ENCODE measurements around the gene CTDSPL.
A peak's percentile ranks its signal among the peaks of the same experiment; 100 is the strongest.

The CTDSPL gene

GRCh38 chr3:38017445-38018295 lies 156.0 kb downstream of the CTDSPL start:
- in situ Hi-C loops (cut with HindIII; ENCODE audit: low pct_ligation_motif_present, low pct_unique_long_range_greater_than_20kb, low sequenced_read_pairs) = no loop called here
- DNase-seq = no peak

- DNase-seq = no peak
- in situ Hi-C loops (cut with HindIII; ENCODE audit: low pct_ligation_motif_present, low pct_unique_long_range_greater_than_20kb, low sequenced_read_pairs) = no loop called here
Observed at GRCh38 chr3:38018296-38019266, 156.9 kb downstream of the CTDSPL start.

DNA sequence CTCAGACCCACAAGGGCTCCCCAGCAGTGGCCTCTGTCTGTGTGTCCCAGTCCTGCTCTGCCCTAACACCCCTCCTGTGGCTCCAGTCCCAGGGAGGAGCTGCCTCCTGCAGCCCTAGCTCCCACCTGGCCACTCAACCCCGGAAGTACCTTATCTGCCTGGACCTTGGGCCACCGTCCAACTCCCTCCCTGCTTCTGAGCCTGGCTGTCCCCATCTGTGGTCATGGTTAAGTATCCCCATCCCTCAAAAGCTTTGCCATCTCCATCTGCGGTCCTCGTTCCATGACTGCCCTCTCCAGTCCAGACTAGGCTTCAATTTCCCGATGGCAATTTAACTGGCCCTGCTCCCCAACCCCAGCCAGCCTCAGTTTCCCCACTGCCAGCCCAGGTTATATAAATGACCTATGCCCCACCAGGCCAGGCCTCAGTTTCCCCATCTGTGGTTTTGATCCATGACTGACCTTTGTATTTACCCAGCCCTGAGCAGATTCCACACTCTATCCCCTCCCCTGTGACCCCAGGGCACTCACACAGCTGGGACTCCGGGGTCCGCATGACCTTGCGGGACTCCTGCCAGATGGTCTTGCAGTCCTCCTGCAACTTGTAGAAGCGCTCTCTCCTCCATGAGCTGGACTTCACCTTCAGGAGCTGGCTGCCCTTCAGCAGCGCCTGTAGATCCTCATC lies 158.1 kb downstream of the CTDSPL start:
- DNase-seq = no peak
- in situ Hi-C loops (cut with HindIII; ENCODE audit: low pct_ligation_motif_present, low pct_unique_long_range_greater_than_20kb, low sequenced_read_pairs) = no loop called here

DNA sequence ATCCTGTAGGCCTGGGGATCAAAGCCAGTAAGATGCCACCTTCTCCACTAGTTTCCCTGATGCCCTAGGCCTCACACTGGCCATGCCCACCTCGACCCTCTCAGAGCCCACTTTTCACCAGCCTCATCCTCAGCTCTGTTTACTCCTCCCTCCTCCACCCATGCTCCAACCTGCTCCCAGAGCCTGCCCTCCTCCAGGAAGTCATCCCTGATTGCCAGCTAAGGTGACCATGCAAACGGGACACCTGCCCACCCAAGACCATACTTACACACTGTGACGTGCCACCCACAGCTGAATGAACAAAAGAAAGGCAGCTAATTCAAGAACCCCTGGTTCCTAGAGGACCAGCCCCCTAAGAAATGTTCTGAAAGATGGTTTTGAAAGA lies 158.7 kb downstream of the CTDSPL start:
- in situ Hi-C loops (cut with HindIII; ENCODE audit: low pct_ligation_motif_present, low pct_unique_long_range_greater_than_20kb, low sequenced_read_pairs) = no loop called here
- no peak for DNase-seq

DNA sequence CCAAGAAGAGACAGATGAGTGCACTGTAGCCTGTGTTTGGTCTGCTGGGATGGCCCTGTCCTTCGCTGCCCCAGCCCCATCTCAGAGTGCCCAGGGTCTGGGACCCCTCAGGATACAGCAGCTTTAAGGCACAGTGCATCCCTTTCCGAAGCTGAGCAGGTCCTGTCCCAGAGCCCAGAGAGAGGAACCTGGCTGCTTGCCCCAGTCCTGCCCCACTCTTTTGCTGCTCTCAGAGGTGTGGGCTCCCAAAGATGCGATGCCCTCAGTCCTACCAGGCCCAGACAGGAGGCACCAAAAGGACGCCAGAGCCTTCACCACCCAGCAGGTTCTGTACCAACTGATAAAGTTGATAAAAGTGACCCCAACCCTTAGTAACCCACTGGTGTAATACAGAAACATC lies 159.5 kb downstream of the CTDSPL start:
- in situ Hi-C loops (cut with HindIII; ENCODE audit: low pct_ligation_motif_present, low pct_unique_long_range_greater_than_20kb, low sequenced_read_pairs) = no loop called here

DNA sequence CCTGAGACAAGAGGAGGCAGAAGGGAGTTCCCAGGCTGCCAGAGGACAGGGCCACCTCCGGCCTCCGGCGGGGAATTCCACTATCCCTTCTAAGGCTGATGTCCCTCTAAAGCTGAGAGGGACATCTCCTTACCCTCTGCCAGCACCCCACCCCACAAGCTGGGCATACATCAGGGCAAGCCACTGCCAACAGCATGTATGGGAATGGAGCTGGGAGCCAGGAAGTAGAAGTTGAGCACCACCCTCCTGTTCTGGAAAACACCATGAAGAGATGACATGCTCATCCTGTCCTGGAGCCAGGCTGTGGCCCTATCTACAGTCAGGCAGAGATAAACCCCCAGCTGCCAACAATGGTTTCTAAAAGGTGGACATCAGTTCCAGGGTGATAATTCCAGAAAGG lies 160.6 kb downstream of the CTDSPL start:
- in situ Hi-C loops (cut with HindIII; ENCODE audit: low pct_ligation_motif_present, low pct_unique_long_range_greater_than_20kb, low sequenced_read_pairs) = no loop called here
- DNase-seq = no peak

More for the DNA sequence above, 159.5 kb downstream of the CTDSPL start:
- no peak for DNase-seq

DNA sequence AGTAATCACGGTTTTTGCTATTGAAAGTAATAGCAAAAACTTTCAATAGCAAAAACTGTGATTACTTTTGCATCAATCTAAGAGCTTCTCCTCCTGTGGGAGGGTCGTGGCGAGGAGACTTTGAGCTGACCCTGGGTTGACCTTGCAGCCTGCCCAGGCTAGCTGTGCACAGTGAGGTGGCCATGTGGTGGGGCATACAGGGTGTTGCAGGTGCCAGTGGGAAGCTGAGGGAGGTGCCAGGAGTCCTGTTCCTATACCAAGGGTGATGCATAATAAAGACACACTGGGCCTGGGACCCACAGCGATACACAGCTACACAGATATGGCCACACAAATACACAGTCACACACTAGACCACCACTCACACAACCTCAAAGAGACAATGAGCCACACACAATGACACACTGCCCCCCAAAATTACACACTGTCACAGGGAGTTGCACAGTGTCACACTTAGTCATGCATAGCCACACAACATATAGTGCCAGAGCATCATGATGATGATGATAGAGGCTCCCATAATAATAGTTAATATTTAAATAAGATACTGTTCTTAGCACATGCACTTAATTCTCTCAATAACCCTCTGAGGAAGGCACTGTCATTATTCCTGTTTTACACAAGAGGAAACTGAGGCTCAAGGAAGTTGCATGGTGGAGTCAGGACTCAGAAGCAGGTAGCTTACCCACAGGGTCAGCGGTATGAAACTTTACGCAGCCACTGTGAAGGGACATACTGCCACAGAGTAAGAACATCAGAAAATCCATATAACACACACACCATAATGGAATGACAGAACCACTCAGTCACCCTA lies 161.4 kb downstream of the CTDSPL start:
- DNase-seq = no peak
- in situ Hi-C loops (cut with HindIII; ENCODE audit: low pct_ligation_motif_present, low pct_unique_long_range_greater_than_20kb, low sequenced_read_pairs) = no loop called here

DNA sequence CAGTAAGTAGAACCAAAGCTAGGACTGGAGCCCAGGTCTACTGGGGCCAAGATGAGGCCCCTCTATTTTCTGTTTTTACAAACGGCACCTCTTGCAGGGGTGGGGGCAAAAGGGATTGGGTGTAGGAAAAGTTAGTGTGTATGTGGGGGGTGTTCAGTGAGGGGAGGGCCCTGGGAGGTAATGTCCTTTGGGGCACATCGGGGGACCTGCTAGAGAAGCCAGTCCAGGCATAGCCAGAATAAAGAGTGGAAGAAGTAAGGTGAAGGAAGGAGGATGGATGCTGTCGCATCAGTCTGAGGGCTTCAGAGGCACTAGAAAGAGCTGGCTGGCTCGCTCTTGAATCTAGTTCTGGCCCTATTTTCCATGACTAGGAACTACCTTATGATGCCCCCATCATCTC lies 165.2 kb downstream of the CTDSPL start:
- no peak for DNase-seq
- in situ Hi-C loops (cut with HindIII; ENCODE audit: low pct_ligation_motif_present, low pct_unique_long_range_greater_than_20kb, low sequenced_read_pairs) = no loop called here

GRCh38 chr3:38027466-38028465 lies 166.1 kb downstream of the CTDSPL start:
- DNase-seq = no peak
- in situ Hi-C loops (cut with HindIII; ENCODE audit: low pct_ligation_motif_present, low pct_unique_long_range_greater_than_20kb, low sequenced_read_pairs) = no loop called here

GRCh38 chr3:38028621-38029361 lies 167.1 kb downstream of the CTDSPL start:
- in situ Hi-C loops (cut with HindIII; ENCODE audit: low pct_ligation_motif_present, low pct_unique_long_range_greater_than_20kb, low sequenced_read_pairs) = no loop called here
- no peak for DNase-seq

DNA sequence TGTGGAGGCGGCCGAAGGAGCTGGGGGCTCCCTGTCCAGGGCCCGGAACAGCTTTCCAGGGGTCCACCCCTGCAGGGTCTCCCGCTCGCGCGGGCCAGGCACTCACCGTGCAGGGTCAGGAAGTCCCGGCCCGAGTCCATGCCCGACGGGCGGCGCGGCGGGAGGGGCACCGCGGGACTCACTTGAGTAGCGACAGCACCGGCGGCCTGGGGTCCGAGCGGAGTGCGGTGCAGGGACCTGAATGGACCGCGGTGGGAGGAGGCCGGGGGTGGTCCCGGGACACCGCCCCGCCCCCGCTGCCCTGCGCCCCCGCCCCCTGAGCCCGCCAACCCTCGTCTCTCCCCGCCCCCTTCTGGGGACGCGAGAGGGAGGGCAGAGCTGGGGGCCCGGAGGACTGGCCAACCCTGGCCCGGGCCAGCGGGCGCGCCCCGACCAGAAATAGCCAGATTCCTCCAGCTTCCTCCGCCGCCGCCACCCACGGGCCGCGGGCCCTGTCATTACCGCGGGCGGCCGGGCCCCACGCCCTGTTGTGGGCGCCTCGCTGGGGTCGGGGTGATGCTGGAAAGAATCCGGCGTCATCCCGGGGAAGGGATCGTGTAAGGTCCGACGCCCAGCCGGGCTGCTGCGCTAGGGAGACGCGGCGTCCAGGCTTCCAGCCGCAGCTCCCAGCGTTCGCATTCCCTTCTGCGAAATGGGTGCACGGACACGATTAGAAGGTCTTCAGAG lies 167.9 kb downstream of the CTDSPL start, which contains the start of gene PLCD1:
Gene PLCD1 (minus strand): TSS at position 243 of the 726 bp plus-strand sequence. CDS start 103 bp downstream, at position 140.
- in situ Hi-C loops (cut with HindIII; ENCODE audit: low pct_ligation_motif_present, low pct_unique_long_range_greater_than_20kb, low sequenced_read_pairs) = no loop called here
- DNase-seq = peak; percentile 63

GRCh38 chr3:38030126-38031021 lies 168.7 kb downstream of the CTDSPL start:
- in situ Hi-C loops (cut with HindIII; ENCODE audit: low pct_ligation_motif_present, low pct_unique_long_range_greater_than_20kb, low sequenced_read_pairs) = no loop called here
- no peak for DNase-seq

- peak; percentile 81 for DNase-seq
- in situ Hi-C loops (cut with HindIII; ENCODE audit: low pct_ligation_motif_present, low pct_unique_long_range_greater_than_20kb, low sequenced_read_pairs) = no loop called here
Observed at GRCh38 chr3:38031022-38031994, 169.6 kb downstream of the CTDSPL start.
